GM12891 (cell line): ENCODE data around the gene ATP13A4.

Experiments used
- POLR2A ChIP-seq: IDR thresholded peaks from 2 replicates; pipeline ENCODE4 v1.6.1; 2011; ENCODE audit warnings: low read depth, low read length, control low read depth
- POLR2AphosphoS5 ChIP-seq: IDR thresholded peaks from 2 replicates; pipeline ENCODE4 v1.6.1; 2011; ENCODE audit warnings: low read depth, low read length, control low read depth
- POU2F2 ChIP-seq: IDR thresholded peaks from 2 replicates; pipeline ENCODE4 v1.6.1; 2011; ENCODE audit warnings: low read depth, mild to moderate bottlenecking, control low read depth, low read length, moderate library complexity
- SPI1 ChIP-seq: IDR thresholded peaks from 2 replicates; pipeline ENCODE4 v1.6.1; 2011; ENCODE audit warnings: low read depth, low read length, control low read depth
- TAF1 ChIP-seq: IDR thresholded peaks from 2 replicates; pipeline ENCODE4 v1.6.1; 2011; ENCODE audit warnings: low read depth, low read length, control low read depth

- no peak for TF ChIP-seq POLR2A
- no peak for TF ChIP-seq POLR2AphosphoS5
- TF ChIP-seq SPI1, result no peak
- no peak for TF ChIP-seq TAF1
- TF ChIP-seq POU2F2, result no peak
These were observed 158.0 kb downstream of the ATP13A4 start for GRCh38 chr3:193396451-193397244.
